HEK293 (cell line): ENCODE results near the gene PDZRN3.

Experiments
- CTCF ChIP-seq: fragments of 450-650 bp; formaldehyde crosslinking; IDR thresholded peaks from 2 replicates; pipeline ENCODE4 v1.5.1; 2016; ENCODE audit warnings: missing biosample characterization, missing genetic modification characterization
- EGR2 ChIP-seq: fragments of 450-650 bp; formaldehyde crosslinking; IDR thresholded peaks from 2 replicates; pipeline ENCODE4 v1.5.1; 2016; ENCODE audit warnings: low read depth, missing biosample characterization, missing genetic modification characterization
- GLIS1 ChIP-seq: fragments of 450-650 bp; formaldehyde crosslinking; IDR thresholded peaks from 2 replicates; pipeline ENCODE4 v1.5.1; 2016; ENCODE audit warnings: missing biosample characterization, missing genetic modification characterization
- HIC1 ChIP-seq: fragments of 450-650 bp; formaldehyde crosslinking; IDR thresholded peaks from 2 replicates; pipeline ENCODE4 v1.5.1; 2016; ENCODE audit warnings: missing biosample characterization, missing genetic modification characterization
- MYNN ChIP-seq: fragments of 450-650 bp; formaldehyde crosslinking; IDR thresholded peaks from 2 replicates; pipeline ENCODE4 v1.5.1; 2016; ENCODE audit warnings: missing biosample characterization, missing genetic modification characterization, borderline replicate concordance
- PRDM1 ChIP-seq: fragments of 450-650 bp; formaldehyde crosslinking; IDR thresholded peaks from 2 replicates; pipeline ENCODE4; 2016; ENCODE audit warnings: missing biosample characterization, missing genetic modification characterization
- TRIM28 ChIP-seq: IDR thresholded peaks from 2 replicates; pipeline ENCODE4 v1.6.1; 2011; ENCODE audit warnings: low read length, control low read depth, borderline replicate concordance
- ZBTB48 ChIP-seq: fragments of 450-650 bp; formaldehyde crosslinking; IDR thresholded peaks from 2 replicates; pipeline ENCODE4 v1.5.1; 2016; ENCODE audit warnings: missing biosample characterization, missing genetic modification characterization
- ZBTB49 ChIP-seq: fragments of 450-650 bp; formaldehyde crosslinking; IDR thresholded peaks from 2 replicates; pipeline ENCODE4 v1.5.1; 2016; ENCODE audit warnings: missing biosample characterization, missing genetic modification characterization, low read depth
- ZFP3 ChIP-seq: fragments of 450-650 bp; formaldehyde crosslinking; IDR thresholded peaks from 2 replicates; pipeline ENCODE4 v1.5.1; 2016; ENCODE audit warnings: low read depth, missing biosample characterization, missing genetic modification characterization
- ZNF157 ChIP-seq: fragments of 450-650 bp; formaldehyde crosslinking; IDR thresholded peaks from 2 replicates; pipeline ENCODE4 v1.5.1; 2016; ENCODE audit warnings: missing biosample characterization, missing genetic modification characterization
- ZNF311 ChIP-seq: fragments of 450-650 bp; formaldehyde crosslinking; IDR thresholded peaks from 2 replicates; pipeline ENCODE4 v1.5.1; 2017; ENCODE audit warnings: missing biosample characterization, missing genetic modification characterization, borderline replicate concordance
- ZNF548 ChIP-seq: fragments of 450-650 bp; formaldehyde crosslinking; IDR thresholded peaks from 2 replicates; pipeline ENCODE4 v1.5.1; 2016; ENCODE audit warnings: missing biosample characterization, missing genetic modification characterization
- ZNF580 ChIP-seq: fragments of 450-650 bp; formaldehyde crosslinking; IDR thresholded peaks from 2 replicates; pipeline ENCODE4 v1.5.1; 2016; ENCODE audit warnings: missing biosample characterization, missing genetic modification characterization

GRCh38 chr3:73407577-73407976 lies 217.2 kb downstream of the PDZRN3 start:
- no peak for TF ChIP-seq CTCF (tag by site-specific recombination)
- no peak for TF ChIP-seq HIC1 (tag by site-specific recombination)
- no peak for TF ChIP-seq EGR2
- no peak for TF ChIP-seq GLIS1 (tag by site-specific recombination)
- TF ChIP-seq ZBTB49 (tag by site-specific recombination), result no peak
- TF ChIP-seq ZBTB48 (tag by site-specific recombination), result no peak
- TF ChIP-seq TRIM28, result no peak
- TF ChIP-seq ZNF548, result no peak
- TF ChIP-seq ZNF157, result no peak
- no peak for TF ChIP-seq ZNF311 (tag by site-specific recombination)
- TF ChIP-seq ZFP3, result no peak
- no peak for TF ChIP-seq MYNN (tag by site-specific recombination)
- no peak for TF ChIP-seq ZNF580 (tag by site-specific recombination)
- TF ChIP-seq PRDM1 (tag by site-specific recombination), result no peak
